ENCODE results near the gene LPP. TPM values are rescaled to one million over a fixed set of nuclear protein-coding genes. Genes with fewer than 3 reads are reported as not detected.

LPP gene
- total RNA-seq, 1 donor from 2014 or later: 23.1 TPM

GRCh38 chr3:188298585-188298984 lies 144.6 kb downstream of the LPP start:
- H3K36me3 Mint-ChIP-seq (ENCODE audit: unreplicated experiment): no peaks in the 10 kb centered on the region
- DNase-seq: no peak
- TF ChIP-seq CTCF (IDR thresholded peaks at IDR 0.05; ENCODE audit: partially characterized antibody, unreplicated experiment): no peak
- peaks cover 1% of the 10 kb centered on the region for H3K27me3 Mint-ChIP-seq (ENCODE audit: unreplicated experiment)
- no peak overlapping the region for H3K27ac Mint-ChIP-seq (ENCODE audit: unreplicated experiment)
- peaks cover 30% of the 10 kb centered on the region for H3K4me1 Mint-ChIP-seq (ENCODE audit: low read depth, unreplicated experiment)
- no peak overlapping the region for H3K4me3 Mint-ChIP-seq (ENCODE audit: unreplicated experiment)
- H3K9me3 Mint-ChIP-seq (ENCODE audit: unreplicated experiment): peaks cover 2% of the 10 kb centered on the region

- H3K27ac Mint-ChIP-seq (ENCODE audit: unreplicated experiment): no peak overlapping the region
- peaks cover 30% of the 10 kb centered on the region for H3K4me1 Mint-ChIP-seq (ENCODE audit: low read depth, unreplicated experiment)
- H3K4me3 Mint-ChIP-seq (ENCODE audit: unreplicated experiment): peak overlapping the region; percentile 31
- peaks cover 2% of the 10 kb centered on the region for H3K9me3 Mint-ChIP-seq (ENCODE audit: unreplicated experiment)
- no peak for TF ChIP-seq CTCF (IDR thresholded peaks at IDR 0.05; ENCODE audit: partially characterized antibody, unreplicated experiment)
- no peaks in the 10 kb centered on the region for H3K36me3 Mint-ChIP-seq (ENCODE audit: unreplicated experiment)
- H3K27me3 Mint-ChIP-seq (ENCODE audit: unreplicated experiment): peaks cover 1% of the 10 kb centered on the region
- DNase-seq: no peak
These were observed 145.1 kb downstream of the LPP start for GRCh38 chr3:188299068-188299467.

GRCh38 chr3:188299708-188300107 lies 145.8 kb downstream of the LPP start:
- peaks cover 30% of the 10 kb centered on the region for H3K4me1 Mint-ChIP-seq (ENCODE audit: low read depth, unreplicated experiment)
- no peak for DNase-seq
- H3K27me3 Mint-ChIP-seq (ENCODE audit: unreplicated experiment): peaks cover 1% of the 10 kb centered on the region
- no peaks in the 10 kb centered on the region for H3K36me3 Mint-ChIP-seq (ENCODE audit: unreplicated experiment)
- H3K9me3 Mint-ChIP-seq (ENCODE audit: unreplicated experiment): peaks cover 2% of the 10 kb centered on the region
- H3K27ac Mint-ChIP-seq (ENCODE audit: unreplicated experiment): no peak overlapping the region
- TF ChIP-seq CTCF (IDR thresholded peaks at IDR 0.05; ENCODE audit: partially characterized antibody, unreplicated experiment): no peak
- H3K4me3 Mint-ChIP-seq (ENCODE audit: unreplicated experiment): no peak overlapping the region

- Mint-ChIP-seq H3K27me3 (ENCODE audit: unreplicated experiment) (peaks cover 1% of the 10 kb centered on the region), H3K9me3 (ENCODE audit: unreplicated experiment) (peaks cover 2% of the 10 kb centered on the region), H3K36me3 (ENCODE audit: unreplicated experiment) (no peaks in the 10 kb centered on the region), H3K4me1 (ENCODE audit: low read depth, unreplicated experiment) (peaks cover 30% of the 10 kb centered on the region), H3K4me3 (ENCODE audit: unreplicated experiment) (no peak overlapping the region), H3K27ac (ENCODE audit: unreplicated experiment) (no peak overlapping the region)
- no peak for TF ChIP-seq CTCF (IDR thresholded peaks at IDR 0.05; ENCODE audit: partially characterized antibody, unreplicated experiment)
- DNase-seq: no peak
These were observed 147.2 kb downstream of the LPP start for GRCh38 chr3:188301147-188301546.

GRCh38 chr3:188303286-188303799 lies 149.4 kb downstream of the LPP start:
- no peak overlapping the region for H3K27ac Mint-ChIP-seq (ENCODE audit: unreplicated experiment)
- peaks cover 30% of the 10 kb centered on the region for H3K4me1 Mint-ChIP-seq (ENCODE audit: low read depth, unreplicated experiment)
- peaks cover 2% of the 10 kb centered on the region for H3K9me3 Mint-ChIP-seq (ENCODE audit: unreplicated experiment)
- no peak overlapping the region for H3K4me3 Mint-ChIP-seq (ENCODE audit: unreplicated experiment)
- DNase-seq: no peak
- TF ChIP-seq CTCF (IDR thresholded peaks at IDR 0.05; ENCODE audit: partially characterized antibody, unreplicated experiment): no peak
- H3K27me3 Mint-ChIP-seq (ENCODE audit: unreplicated experiment): peaks cover 1% of the 10 kb centered on the region
- H3K36me3 Mint-ChIP-seq (ENCODE audit: unreplicated experiment): no peaks in the 10 kb centered on the region

Data from glutamatergic neuron (in vitro differentiated cells).